B cell (primary cell): ENCODE data around the gene SEMA3A. TPM values are rescaled to one million over a fixed set of nuclear protein-coding genes. Genes with fewer than 3 reads are reported as not detected.

Experiments
- ATAC-seq: fragments of 200-7000 bp; cut with Tn5 transposase; one replicate; pipeline ENCODE4 v1.10.0; 2021; ENCODE audit warnings: low read depth, mild to moderate bottlenecking, moderate number of reproducible peaks, moderate library complexity
- CTCF ChIA-PET: fragments of 350-600 bp; sonication (Branson Sonifier 250); formaldehyde crosslinking; loops from one replicate; lab custom pipeline; 2021; ENCODE audit warnings: antibody characterized with exemption, inconsistent platforms; lab: Charles Lee
- POLR2A ChIA-PET: fragments of 350-600 bp; sonication (Branson Sonifier 250); formaldehyde crosslinking; loops from one replicate; lab custom pipeline; 2021; ENCODE audit warnings: antibody characterized with exemption; lab: Charles Lee
- DNase-seq: peaks from one replicate; pipeline ENCODE4 v3.0.0; 2013
- H2AFZ ChIP-seq: 2 replicates; pipeline ENCODE4 v1.6.1; 2012; ENCODE audit warnings: mild to moderate bottlenecking, low read depth, low read length; ENCODE audit not compliant: insufficient read depth, poor library complexity, severe bottlenecking
- H3K27ac ChIP-seq, 2 donors: 1 replicate in 1 of 2; 2 replicates in 1 of 2; pipeline ENCODE4 v1.5.1; 2012 to 2013; ENCODE audit warnings: low read length in 2 of 2, mild to moderate bottlenecking in 2 of 2, moderate library complexity in 1 of 2
- H3K27me3 ChIP-seq, 4 experiments: fragments of 200-600 bp in 1 of 4; sonication (generic) in 1 of 4; replicated peaks in 1 of 4; 1 replicate in 2 of 4; 2 replicates in 2 of 4; pipeline versions ENCODE4 v1.6.1 to v1.7.0; 2013 to 2016; ENCODE audit warnings: low read length in 3 of 4, mild to moderate bottlenecking in 2 of 4, mixed read lengths in 1 of 4, moderate library complexity in 1 of 4; ENCODE audit not compliant: insufficient read depth in 4 of 4, control insufficient read depth in 3 of 4; ENCODE audit errors: control extremely low read depth in 1 of 4
- H3K36me3 ChIP-seq, 2 experiments: replicated peaks in 1 of 2; 1 replicate in 1 of 2; 2 replicates in 1 of 2; pipeline versions ENCODE4 v1.6.1 to v1.7.1; 2013; ENCODE audit warnings: low read length in 1 of 2; ENCODE audit not compliant: insufficient read depth in 2 of 2, control insufficient read depth in 1 of 2; ENCODE audit errors: control extremely low read depth in 1 of 2, extremely low read depth in 1 of 2
- H3K4me1 ChIP-seq, 2 donors: fragments of 200-600 bp in 1 of 2; sonication (generic) in 1 of 2; 1 replicate in 1 of 2; 2 replicates in 1 of 2; pipeline versions ENCODE4 v1.5.1 to v1.6.1; 2013 to 2017; ENCODE audit warnings: low read length in 2 of 2; ENCODE audit not compliant: control insufficient read depth in 2 of 2, insufficient read depth in 2 of 2
- H3K4me2 ChIP-seq: replicated peaks from 2 replicates; pipeline ENCODE3; 2012; ENCODE audit warnings: mild to moderate bottlenecking, low read depth, low read length; ENCODE audit not compliant: poor library complexity, severe bottlenecking
- H3K4me3 ChIP-seq, 5 experiments: fragments of 200-600 bp in 1 of 5; sonication (generic) in 1 of 5; 1 replicate in 3 of 5; 2 replicates in 2 of 5; pipeline versions ENCODE4 v1.5.1 to v1.7.0; 2011 to 2016; ENCODE audit warnings: low read length in 4 of 5, mild to moderate bottlenecking in 4 of 5, low read depth in 2 of 5, control low read depth in 1 of 5, moderate library complexity in 1 of 5; ENCODE audit not compliant: insufficient read depth in 1 of 5; ENCODE audit errors: control extremely low read depth in 1 of 5, extremely low read depth in 1 of 5
- H3K79me2 ChIP-seq: fragments of 200-600 bp; sonication (generic); one replicate; pipeline ENCODE4 v1.6.0; 2016; ENCODE audit warnings: low read length; ENCODE audit not compliant: control insufficient read depth, insufficient read depth
- H3K9ac ChIP-seq: fragments of 200-600 bp; sonication (generic); 2 replicates; pipeline ENCODE4 v1.6.1; 2017; ENCODE audit warnings: mild to moderate bottlenecking, low read length, moderate library complexity
- H3K9me3 ChIP-seq, 3 donors: one replicate each; pipeline versions ENCODE4 v1.6.1 to v1.7.1; 2013; ENCODE audit warnings: low read length in 2 of 3; ENCODE audit not compliant: control insufficient read depth in 2 of 3, insufficient read depth in 1 of 3; ENCODE audit errors: control extremely low read depth in 1 of 3
- H4K20me1 ChIP-seq: 2 replicates; pipeline ENCODE4 v1.6.0; 2012; ENCODE audit warnings: mild to moderate bottlenecking, low read length; ENCODE audit not compliant: insufficient read depth, control insufficient read depth, poor library complexity, severe bottlenecking
- H3K27ac Mint-ChIP-seq: one replicate; pipeline ENCODE4 v1.8.0; 2021; ENCODE audit warnings: mixed read lengths
- H3K27me3 Mint-ChIP-seq: one replicate; pipeline ENCODE4 v1.8.0; 2021; ENCODE audit warnings: mixed read lengths
- H3K4me1 Mint-ChIP-seq: one replicate; pipeline ENCODE4 v1.8.0; 2021; ENCODE audit warnings: mixed read lengths
- H3K4me3 Mint-ChIP-seq: one replicate; pipeline ENCODE4 v1.8.0; 2021; ENCODE audit warnings: mixed read lengths
- H3K9me3 Mint-ChIP-seq: one replicate; pipeline ENCODE4 v1.8.0; 2022; ENCODE audit warnings: mixed read lengths; ENCODE audit not compliant: insufficient read depth
- CTCF ChIP-seq: fragments of 200-600 bp; IDR thresholded peaks from one replicate; pipeline ENCODE4 v1.8.0; 2022; ENCODE audit warnings: antibody characterized with exemption, mild to moderate bottlenecking
- EZH2 ChIP-seq: IDR thresholded peaks from 2 replicates; pipeline ENCODE4 v1.6.1; 2012; ENCODE audit warnings: borderline replicate concordance, low read depth, mild to moderate bottlenecking, moderate library complexity, low read length; ENCODE audit not compliant: insufficient read depth, poor library complexity, severe bottlenecking
- WGBS: methylation state at CpG from one replicate; pipeline ENCODE4 v1.1.5; 2013; ENCODE audit warnings: missing lambda C conversion rate; ENCODE audit not compliant: insufficient coverage; 5-methylcytosine and 5-hydroxymethylcytosine counted together
- intact Hi-C: fragments of 100-400 bp; cut with micrococcal nuclease; formaldehyde crosslinking; loops from one replicate; pipeline ENCODE4 v1.10.0; 2022
- polyA plus RNA-seq: library from polyadenylated mRNA; depleted of rRNA; stranded (reverse); fragments of >200 nt; gene quantifications from 2 replicates; pipeline ENCODE4 v1.2.3, GENCODE V29; 2012
- total RNA-seq, 2 donors: library from RNA; stranded (reverse); fragments of 120-200 nt in 1 of 2; gene quantifications; 1 replicate in 1 of 2; 2 replicates in 1 of 2; pipeline versions ENCODE4 v1.2.3 to v1.2.4, GENCODE V29; 2013 to 2022

Gene SEMA3A
- total and polyA plus RNA-seq, 2 donors (not counting 1 experiment from before 2014, with no cell fraction given): not detected

GRCh38 chr7:84105586-84105985 is 89.0 kb downstream of the SEMA3A start:
- no peaks in the 10 kb centered on the region for H3K36me3 ChIP-seq
- no peaks in the 10 kb centered on the region for H3K27me3 ChIP-seq
- H3K9ac ChIP-seq: no peak overlapping the region
- ChIA-PET POLR2A (no interaction called here), CTCF (no interaction called here)
- no peak overlapping the region for H3K27ac ChIP-seq
- Mint-ChIP-seq H3K4me3 (no peak overlapping the region), H3K27ac (no peak overlapping the region), H3K9me3 (no peaks in the 10 kb centered on the region), H3K4me1 (no peaks in the 10 kb centered on the region), H3K27me3 (no peaks in the 10 kb centered on the region)
- TF ChIP-seq EZH2 (no peak), CTCF (no peak)
- H3K4me1 ChIP-seq: no peaks in the 10 kb centered on the region
- ATAC-seq (no peak), DNase-seq (no peak)
- no peak overlapping the region for H2AFZ ChIP-seq
- no peaks in the 10 kb centered on the region for H3K9me3 ChIP-seq
- H4K20me1 ChIP-seq: no peaks in the 10 kb centered on the region
- H3K79me2 ChIP-seq: no peaks in the 10 kb centered on the region
- H3K4me2 ChIP-seq: no peak overlapping the region
- WGBS: no CpG with 5 or more reads among the region's 1 CpG
- no peak overlapping the region for H3K4me3 ChIP-seq
- intact Hi-C loops: no loop called here

- intact Hi-C loops: no loop called here
- H3K4me1 Mint-ChIP-seq: no peaks in the 10 kb centered on the region
These were observed 89.8 kb downstream of the SEMA3A start for GRCh38 chr7:84104826-84105225.

More at GRCh38 chr7:84104826-84105225, 89.8 kb downstream of the SEMA3A start:
- no peak overlapping the region for H3K27ac ChIP-seq
- no peaks in the 10 kb centered on the region for H4K20me1 ChIP-seq
- H2AFZ ChIP-seq: no peak overlapping the region
- CTCF ChIA-PET: no interaction called here
- WGBS: no CpG with 5 or more reads among the region's 3 CpGs
- H3K36me3 ChIP-seq: no peaks in the 10 kb centered on the region
- H3K4me2 ChIP-seq: no peak overlapping the region
- Mint-ChIP-seq H3K9me3 (no peaks in the 10 kb centered on the region), H3K27me3 (no peaks in the 10 kb centered on the region), H3K27ac (no peak overlapping the region), H3K4me3 (no peak overlapping the region)
- no peaks in the 10 kb centered on the region for H3K27me3 ChIP-seq
- no peaks in the 10 kb centered on the region for H3K4me1 ChIP-seq
- POLR2A ChIA-PET: no interaction called here
- H3K4me3 ChIP-seq: no peak overlapping the region
- no peak for TF ChIP-seq EZH2
- TF ChIP-seq CTCF: no peak
- no peaks in the 10 kb centered on the region for H3K9me3 ChIP-seq
- H3K79me2 ChIP-seq: no peaks in the 10 kb centered on the region
- ATAC-seq (no peak), DNase-seq (no peak)
- H3K9ac ChIP-seq: no peak overlapping the region
